H9 (cell line): ENCODE measurements around the gene PLEKHA7. TPM values are rescaled to one million over a fixed set of nuclear protein-coding genes. Genes with fewer than 3 reads are reported as not detected.
"Not testable (repeated sequence)": the region's sequence is repeated elsewhere in the genome, so short reads cannot be mapped to it uniquely, and the experiment has no call there.

Source experiments
- DNase-seq: peaks from one replicate; pipeline ENCODE4 v3.0.0-alpha.2; 2017
- H2AFZ ChIP-seq: one replicate; pipeline ENCODE4 v1.6.1; 2013; ENCODE audit warnings: mild to moderate bottlenecking, low read length, control low read depth, moderate library complexity
- H2AK5ac ChIP-seq: 2 replicates; pipeline ENCODE4 v1.6.1; 2013; ENCODE audit warnings: low read length, control low read depth, mixed read lengths; ENCODE audit not compliant: insufficient read length
- H2BK120ac ChIP-seq: one replicate; pipeline ENCODE4 v1.6.1; 2013; ENCODE audit warnings: low read depth, mild to moderate bottlenecking, low read length, control low read depth, inconsistent platforms; ENCODE audit not compliant: poor library complexity, severe bottlenecking
- H2BK12ac ChIP-seq: 2 replicates; pipeline ENCODE4 v1.6.1; 2013; ENCODE audit warnings: low read length, control low read depth, mixed read lengths, low read depth; ENCODE audit not compliant: insufficient read length
- H2BK15ac ChIP-seq: 2 replicates; pipeline ENCODE4 v1.6.1; 2013; ENCODE audit warnings: low read depth, low read length, control low read depth
- H2BK20ac ChIP-seq: one replicate; pipeline ENCODE4 v1.6.1; 2013; ENCODE audit warnings: low read depth, mild to moderate bottlenecking, low read length, control low read depth, inconsistent platforms; ENCODE audit not compliant: poor library complexity, severe bottlenecking
- H2BK5ac ChIP-seq: 2 replicates; pipeline ENCODE4 v1.6.1; 2013; ENCODE audit warnings: low read length, control low read depth, mixed read lengths; ENCODE audit not compliant: insufficient read length
- H3K14ac ChIP-seq: 2 replicates; pipeline ENCODE4 v1.6.1; 2013; ENCODE audit warnings: low read length, control low read depth; ENCODE audit not compliant: insufficient read depth
- H3K18ac ChIP-seq: 2 replicates; pipeline ENCODE4 v1.6.1; 2013; ENCODE audit warnings: low read depth, mild to moderate bottlenecking, mixed read lengths, low read length, control low read depth; ENCODE audit not compliant: insufficient read length
- H3K23ac ChIP-seq: 2 replicates; pipeline ENCODE4 v1.6.1; 2013; ENCODE audit warnings: low read length, control low read depth, mixed read lengths, low read depth; ENCODE audit not compliant: insufficient read length
- H3K23me2 ChIP-seq: 2 replicates; pipeline ENCODE4 v1.6.1; 2013; ENCODE audit warnings: low read depth, mild to moderate bottlenecking, mixed read lengths, low read length, control low read depth; ENCODE audit not compliant: insufficient read length, poor library complexity, severe bottlenecking
- H3K27ac ChIP-seq: 2 replicates; pipeline ENCODE4 v1.5.1; 2013; ENCODE audit warnings: low read length, control low read depth, mixed read lengths, low read depth; ENCODE audit not compliant: insufficient read length
- H3K27me3 ChIP-seq: 2 replicates; pipeline ENCODE4 v1.6.1; 2013; ENCODE audit warnings: low read length, control low read depth, inconsistent platforms; ENCODE audit not compliant: insufficient read depth
- H3K4ac ChIP-seq: 2 replicates; pipeline ENCODE4 v1.6.1; 2013; ENCODE audit warnings: low read depth, mild to moderate bottlenecking, control low read depth, inconsistent platforms, low read length, moderate library complexity
- H3K4me1 ChIP-seq: 2 replicates; pipeline ENCODE4 v1.6.1; 2013; ENCODE audit warnings: low read length, control low read depth, inconsistent platforms; ENCODE audit not compliant: insufficient read depth
- H3K4me2 ChIP-seq: 2 replicates; pipeline ENCODE4 v1.6.1; 2013; ENCODE audit warnings: low read length, control low read depth, mixed read lengths; ENCODE audit not compliant: insufficient read length, insufficient read depth
- H3K56ac ChIP-seq: 2 replicates; pipeline ENCODE4 v1.6.1; 2013; ENCODE audit warnings: low read depth, mild to moderate bottlenecking, mixed read lengths, low read length, control low read depth; ENCODE audit not compliant: insufficient read length
- H3K79me1 ChIP-seq: 2 replicates; pipeline ENCODE4 v1.6.1; 2013; ENCODE audit warnings: low read depth, mild to moderate bottlenecking, moderate library complexity, low read length, control low read depth, inconsistent platforms; ENCODE audit not compliant: insufficient read depth, poor library complexity, severe bottlenecking
- H3K79me2 ChIP-seq: 2 replicates; pipeline ENCODE4 v1.6.1; 2013; ENCODE audit warnings: low read length, control low read depth, inconsistent platforms; ENCODE audit not compliant: insufficient read depth
- H3K9ac ChIP-seq: 2 replicates; pipeline ENCODE4 v1.6.1; 2013; ENCODE audit warnings: low read length, control low read depth, mixed read lengths; ENCODE audit not compliant: insufficient read length; ENCODE audit errors: extremely low read depth
- H3K9me3 ChIP-seq: one replicate; pipeline ENCODE4 v1.6.1; 2013; ENCODE audit warnings: low read depth, low read length, inconsistent platforms; ENCODE audit not compliant: control insufficient read depth
- H3T11ph ChIP-seq: one replicate; pipeline ENCODE4 v1.6.1; 2013; ENCODE audit warnings: mild to moderate bottlenecking, low read length, control low read depth, inconsistent platforms
- H4K20me1 ChIP-seq: one replicate; pipeline ENCODE4 v1.6.1; 2013; ENCODE audit not compliant: control insufficient read depth, insufficient read length, insufficient read depth
- H4K5ac ChIP-seq: 2 replicates; pipeline ENCODE4 v1.6.1; 2013; ENCODE audit warnings: low read depth, mild to moderate bottlenecking, mixed read lengths, low read length, control low read depth; ENCODE audit not compliant: insufficient read length
- H4K8ac ChIP-seq: replicated peaks from 2 replicates; pipeline ENCODE4 v1.6.1; 2013; ENCODE audit warnings: low read length, control low read depth, mixed read lengths, low read depth; ENCODE audit not compliant: insufficient read length
- H4K91ac ChIP-seq: 2 replicates; pipeline ENCODE4 v1.6.1; 2013; ENCODE audit warnings: low read depth, mild to moderate bottlenecking, moderate library complexity, mixed read lengths, low read length, control low read depth; ENCODE audit not compliant: insufficient read length
- H3K27ac Mint-ChIP-seq, 3 experiments: 2 replicates in 2 of 3; 3 replicates in 1 of 3; pipeline ENCODE4 v1.8.0; 2020 to 2021; ENCODE audit warnings: mixed read lengths in 3 of 3, mild to moderate bottlenecking in 1 of 3, moderate library complexity in 1 of 3
- H3K27me3 Mint-ChIP-seq: 2 replicates; pipeline ENCODE4 v1.8.0; 2021; ENCODE audit warnings: low read depth, mild to moderate bottlenecking, moderate library complexity, mixed read lengths
- H3K36me3 Mint-ChIP-seq, 3 experiments: 2 replicates in 2 of 3; 3 replicates in 1 of 3; pipeline ENCODE4 v1.8.0; 2020 to 2021; ENCODE audit warnings: low read depth in 3 of 3, mixed read lengths in 3 of 3; ENCODE audit not compliant: insufficient read depth in 1 of 3
- H3K4me1 Mint-ChIP-seq, 2 experiments: 2 replicates each; pipeline ENCODE4 v1.8.0; 2020; ENCODE audit warnings: mixed read lengths in 2 of 2
- H3K4me3 Mint-ChIP-seq, 2 experiments: 2 replicates in 1 of 2; 3 replicates in 1 of 2; pipeline ENCODE4 v1.8.0; 2020 to 2021; ENCODE audit warnings: mild to moderate bottlenecking in 2 of 2, mixed read lengths in 2 of 2, moderate library complexity in 1 of 2
- H3K9me3 Mint-ChIP-seq, 2 experiments: 2 replicates in 1 of 2; 3 replicates in 1 of 2; pipeline ENCODE4 v1.8.0; 2020; ENCODE audit warnings: mild to moderate bottlenecking in 2 of 2, mixed read lengths in 2 of 2, moderate library complexity in 1 of 2
- CTCF ChIP-seq: fragments of 200-600 bp; sonication (generic); conservative IDR thresholded peaks from 3 replicates; pipeline ENCODE4 v1.8.0; 2021; ENCODE audit warnings: antibody characterized with exemption, mild to moderate bottlenecking
- WGBS: extraction: QIAGEN DNeasy Blood & Tissue Kit; methylation state at CpG from one replicate; pipeline ENCODE4 v1.1.7; 2013; ENCODE audit warnings: missing lambda C conversion rate, low lambda C conversion rate, mixed read lengths; ENCODE audit not compliant: insufficient read length; ENCODE audit errors: extremely low coverage; 5-methylcytosine and 5-hydroxymethylcytosine counted together
- total RNA-seq: library from RNA; stranded (reverse); gene quantifications from 2 replicates; pipeline ENCODE4 v1.2.1, GENCODE V29; 2021

The PLEKHA7 gene
- total RNA-seq, 1 experiment from 2014 or later = 21.0 TPM

DNA sequence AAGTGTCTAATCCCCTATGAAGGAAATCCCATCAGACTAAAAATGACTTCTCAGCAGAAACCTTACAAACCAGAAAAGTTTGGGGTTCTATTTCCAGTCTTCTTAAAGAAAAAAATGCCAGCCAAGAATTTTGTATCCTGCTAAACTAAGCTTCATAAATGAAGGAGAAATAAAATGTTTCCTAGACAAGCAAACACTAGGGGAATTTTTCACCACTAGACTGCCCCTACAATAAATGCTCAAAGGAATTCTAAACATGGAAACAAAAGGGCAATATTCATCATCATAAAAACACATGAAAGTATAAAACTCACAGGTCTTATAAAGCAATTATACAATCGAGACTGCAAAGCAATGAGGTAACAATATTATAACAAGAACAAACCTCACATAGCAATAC is 124.3 kb downstream of the PLEKHA7 start:
- no peak overlapping the region for H4K8ac ChIP-seq

GRCh38 chr11:16889010-16889409 is 125.2 kb downstream of the PLEKHA7 start:
- H2AK5ac ChIP-seq, H3K23me2 ChIP-seq, H3K4me3 Mint-ChIP-seq, H2BK5ac ChIP-seq, H3K27ac ChIP-seq, H3K9ac ChIP-seq, H3K27me3 ChIP-seq, H2BK12ac ChIP-seq, H4K8ac ChIP-seq, H2BK120ac ChIP-seq, H3K27me3 Mint-ChIP-seq, H4K91ac ChIP-seq, H2AFZ ChIP-seq, H3K56ac ChIP-seq, H3K27ac Mint-ChIP-seq, H3K79me2 ChIP-seq, H3K4me1 ChIP-seq, H3K14ac ChIP-seq, H2BK15ac ChIP-seq, H3K18ac ChIP-seq, H4K20me1 ChIP-seq, H3K4me2 ChIP-seq, DNase-seq, H3K23ac ChIP-seq, H4K5ac ChIP-seq, H3K9me3 ChIP-seq, H3K79me1 ChIP-seq, H3T11ph ChIP-seq, H2BK20ac ChIP-seq, H3K4ac ChIP-seq: not testable (repeated sequence)
- no CpG with 5 or more reads among the region's 4 CpGs for WGBS
- H3K9me3 Mint-ChIP-seq = peaks cover 10 to 15% of the 10 kb centered on the region in 2 experiments; a peak in 4 of 5 replicates
- peaks cover 12 to 13% of the 10 kb centered on the region in 2 experiments for H3K4me1 Mint-ChIP-seq
- peaks cover 2 to 23% (median 5%) of the 10 kb centered on the region in 3 experiments for H3K36me3 Mint-ChIP-seq

More for the DNA sequence above, 124.3 kb downstream of the PLEKHA7 start:
- peaks cover 2 to 23% (median 5%) of the 10 kb centered on the region in 3 experiments for H3K36me3 Mint-ChIP-seq
- H3K9ac ChIP-seq = no peak overlapping the region
- no peak overlapping the region for H3K23ac ChIP-seq
- no peak for DNase-seq
- H2BK20ac ChIP-seq = no peak overlapping the region
- H2AFZ ChIP-seq = no peak overlapping the region
- H3K14ac ChIP-seq = no peak overlapping the region
- no CpG with 5 or more reads among the region's 1 CpG for WGBS
- H2BK120ac ChIP-seq = no peak overlapping the region
- no peak overlapping the region for H3T11ph ChIP-seq
- no peaks in the 10 kb centered on the region for H3K9me3 ChIP-seq
- H3K79me1 ChIP-seq = no peaks in the 10 kb centered on the region
- H3K4me3 Mint-ChIP-seq = no peak overlapping the region
- H3K18ac ChIP-seq = no peak overlapping the region
- H3K4me1 ChIP-seq = peaks cover 3% of the 10 kb centered on the region; the same call in 1 of the 2 replicates
- no peaks in the 10 kb centered on the region for H4K20me1 ChIP-seq
- no peak overlapping the region for H3K56ac ChIP-seq
- no peaks in the 10 kb centered on the region for H3K27me3 ChIP-seq
- H3K9me3 Mint-ChIP-seq = peaks cover 10 to 15% of the 10 kb centered on the region in 2 experiments; a peak in 4 of 5 replicates
- no peak overlapping the region for H4K91ac ChIP-seq
- no peak for TF ChIP-seq CTCF
- no peak overlapping the region for H3K27ac Mint-ChIP-seq
- H2BK5ac ChIP-seq = no peak overlapping the region
- no peak overlapping the region for H2AK5ac ChIP-seq
- H3K27ac ChIP-seq = no peak overlapping the region
- peaks cover 4% of the 10 kb centered on the region for H3K27me3 Mint-ChIP-seq
- H3K4me1 Mint-ChIP-seq = peaks cover 19 to 20% of the 10 kb centered on the region in 2 experiments
- no peaks in the 10 kb centered on the region for H3K23me2 ChIP-seq
- H3K4ac ChIP-seq = no peak overlapping the region
- no peak overlapping the region for H3K4me2 ChIP-seq
- H2BK12ac ChIP-seq = no peak overlapping the region
- H4K5ac ChIP-seq = no peak overlapping the region
- no peaks in the 10 kb centered on the region for H3K79me2 ChIP-seq
- no peak overlapping the region for H2BK15ac ChIP-seq
